Coronary artery (tissue), 2 donors: Measurements from ENCODE around the gene FOXO3.
A peak's percentile ranks its signal among the peaks of the same experiment; 100 is the strongest.

Experiments used
- DNase-seq: peaks from one replicate; pipeline ENCODE4 v3.0.0-alpha.2; 2017; ENCODE audit warnings: low spot score
- H3K27ac ChIP-seq, 2 donors: fragments of 200-600 bp; sonication (generic); one replicate each; pipeline ENCODE4 v1.5.1; 2016 to 2019
- H3K4me3 ChIP-seq: fragments of 200-600 bp; sonication (generic); 2 replicates; pipeline ENCODE4 v1.5.1; 2016; ENCODE audit warnings: mild to moderate bottlenecking, moderate library complexity
- TF ChIP-seq, protein P1 (sequence below): fragments of 200-600 bp; sonication (generic); IDR thresholded peaks from one replicate; pipeline ENCODE4 v1.5.1; 2019; ENCODE audit warnings: antibody characterized with exemption

The FOXO3 gene

GRCh38 chr6:108637963-108638362, 77.2 kb downstream of the FOXO3 start:
- no peak overlapping the region for H3K27ac ChIP-seq
- TF ChIP-seq, protein P1, sequence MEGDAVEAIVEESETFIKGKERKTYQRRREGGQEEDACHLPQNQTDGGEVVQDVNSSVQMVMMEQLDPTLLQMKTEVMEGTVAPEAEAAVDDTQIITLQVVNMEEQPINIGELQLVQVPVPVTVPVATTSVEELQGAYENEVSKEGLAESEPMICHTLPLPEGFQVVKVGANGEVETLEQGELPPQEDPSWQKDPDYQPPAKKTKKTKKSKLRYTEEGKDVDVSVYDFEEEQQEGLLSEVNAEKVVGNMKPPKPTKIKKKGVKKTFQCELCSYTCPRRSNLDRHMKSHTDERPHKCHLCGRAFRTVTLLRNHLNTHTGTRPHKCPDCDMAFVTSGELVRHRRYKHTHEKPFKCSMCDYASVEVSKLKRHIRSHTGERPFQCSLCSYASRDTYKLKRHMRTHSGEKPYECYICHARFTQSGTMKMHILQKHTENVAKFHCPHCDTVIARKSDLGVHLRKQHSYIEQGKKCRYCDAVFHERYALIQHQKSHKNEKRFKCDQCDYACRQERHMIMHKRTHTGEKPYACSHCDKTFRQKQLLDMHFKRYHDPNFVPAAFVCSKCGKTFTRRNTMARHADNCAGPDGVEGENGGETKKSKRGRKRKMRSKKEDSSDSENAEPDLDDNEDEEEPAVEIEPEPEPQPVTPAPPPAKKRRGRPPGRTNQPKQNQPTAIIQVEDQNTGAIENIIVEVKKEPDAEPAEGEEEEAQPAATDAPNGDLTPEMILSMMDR, result no peak
- DNase-seq, result no peak

GRCh38 chr6:108638993-108639392, 78.3 kb downstream of the FOXO3 start:
- Histone ChIP-seq H3K4me3 (no peak overlapping the region), H3K27ac (no peak overlapping the region)
- no peak for DNase-seq
- TF ChIP-seq, protein P1, result no peak

More at GRCh38 chr6:108637963-108638362, 77.2 kb downstream of the FOXO3 start:
- no peak overlapping the region for H3K4me3 ChIP-seq

GRCh38 chr6:108640104-108640503, 79.4 kb downstream of the FOXO3 start:
- TF ChIP-seq, protein P1, result no peak
- Histone ChIP-seq H3K27ac (no peak overlapping the region), H3K4me3 (no peak overlapping the region)
- DNase-seq, result no peak

DNA sequence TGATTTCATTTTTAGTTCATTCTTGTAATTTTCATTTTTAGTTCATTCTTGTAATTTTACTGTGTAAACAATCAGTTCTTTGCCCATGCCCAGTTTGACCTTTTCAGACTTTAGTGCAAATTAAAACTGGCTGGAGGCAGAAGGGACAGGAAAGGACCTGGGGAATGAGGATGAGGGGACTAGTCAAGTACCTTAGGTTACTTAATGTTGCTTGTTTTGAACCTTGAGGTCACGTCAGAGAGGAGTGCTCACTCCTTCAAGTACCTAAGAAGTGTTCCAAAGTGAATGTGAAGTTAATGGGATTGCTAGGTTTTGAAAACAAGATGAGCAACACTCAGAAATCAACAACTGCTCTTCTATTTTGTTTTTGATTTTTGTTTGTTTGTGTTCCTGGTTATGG, 82.5 kb downstream of the FOXO3 start:
- TF ChIP-seq, protein P1, result no peak
- H3K27ac ChIP-seq, result no peak overlapping the region
- no peak for DNase-seq
- no peak overlapping the region for H3K4me3 ChIP-seq

DNA sequence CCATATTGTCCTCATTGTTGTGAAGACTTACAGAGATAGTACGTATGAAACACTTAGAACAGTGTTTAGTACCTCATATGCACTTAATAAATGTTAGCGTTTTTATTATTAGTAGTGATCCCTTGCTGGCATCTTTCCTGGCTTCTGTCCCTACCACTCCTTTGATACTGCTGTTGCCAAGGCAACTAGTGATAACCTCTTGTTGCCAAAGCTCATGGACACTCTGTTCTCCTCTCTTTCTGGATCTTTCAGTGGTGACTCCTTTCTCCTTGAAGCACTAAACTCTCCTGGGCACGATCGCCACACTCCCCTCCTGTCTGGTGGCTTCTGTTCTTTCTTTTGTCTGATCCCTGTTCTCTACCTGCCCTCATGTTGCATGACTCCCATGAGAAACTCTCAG, 83.5 kb downstream of the FOXO3 start:
- no peak for DNase-seq
- H3K27ac ChIP-seq, result no peak overlapping the region
- TF ChIP-seq, protein P1, result no peak
- no peak overlapping the region for H3K4me3 ChIP-seq

- TF ChIP-seq, protein P1, result no peak
- H3K4me3 ChIP-seq, result no peak overlapping the region
- DNase-seq, result no peak
- no peak overlapping the region for H3K27ac ChIP-seq
Observed at GRCh38 chr6:108648191-108648590, 87.5 kb downstream of the FOXO3 start.

DNA sequence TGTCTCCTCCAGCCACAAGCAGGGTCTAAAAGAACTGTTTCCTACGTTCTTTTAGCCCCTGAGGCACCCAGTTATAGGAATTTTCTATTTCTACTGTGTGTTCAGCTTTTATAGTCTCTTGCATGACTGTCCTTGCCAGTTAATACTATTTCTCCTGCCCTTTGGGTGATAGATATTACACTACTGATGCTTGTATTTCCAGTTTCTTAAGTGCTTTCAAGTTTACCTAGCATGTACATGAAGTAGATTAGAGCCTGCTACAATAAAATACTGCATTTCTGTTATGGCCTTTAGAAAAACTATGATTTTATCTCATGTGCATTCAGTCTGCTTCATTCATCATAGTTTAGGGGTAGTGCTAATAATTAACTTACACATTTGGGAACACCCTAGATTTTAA, 89.6 kb downstream of the FOXO3 start:
- H3K27ac ChIP-seq, result peak overlapping the region; percentile 76 to 92
- TF ChIP-seq, protein P1, result no peak

More for the DNA sequence above, 89.6 kb downstream of the FOXO3 start:
- DNase-seq, result no peak
- H3K4me3 ChIP-seq, result no peak overlapping the region
